PFSK-1 (cell line): ENCODE measurements around the gene CFAP65.

Experiments used
- FOXP2 ChIP-seq: optimal IDR thresholded peaks from 2 replicates; pipeline ENCODE3; 2011; ENCODE audit warnings: borderline replicate concordance, control low read depth, inconsistent platforms; ENCODE audit not compliant: insufficient read depth; ENCODE audit errors: extremely low read length, extremely low read depth
- POLR2AphosphoS5 ChIP-seq: IDR thresholded peaks from 2 replicates; pipeline ENCODE4 v1.6.1; 2012; ENCODE audit warnings: low read depth, mild to moderate bottlenecking, control low read depth, low read length, moderate library complexity
- SIN3A ChIP-seq: IDR thresholded peaks from 2 replicates; pipeline ENCODE4 v1.6.1; 2012; ENCODE audit warnings: mild to moderate bottlenecking, low read length, moderate library complexity, borderline replicate concordance; ENCODE audit not compliant: insufficient read depth
- TAF1 ChIP-seq: IDR thresholded peaks from 2 replicates; pipeline ENCODE4 v1.6.1; 2012; ENCODE audit warnings: low read length, control low read depth, borderline replicate concordance; ENCODE audit not compliant: insufficient read depth
- TF ChIP-seq, protein P1 (sequence below), 2 experiments: IDR thresholded peaks; 2 replicates each; pipeline versions ENCODE4 v1.6.1 to v1.8.0; 2011 to 2012; ENCODE audit warnings: low read depth in 2 of 2, low read length in 2 of 2, control low read depth in 1 of 2, inconsistent platforms in 1 of 2, mild to moderate bottlenecking in 1 of 2, moderate library complexity in 1 of 2; ENCODE audit not compliant: insufficient read depth in 1 of 2

DNA sequence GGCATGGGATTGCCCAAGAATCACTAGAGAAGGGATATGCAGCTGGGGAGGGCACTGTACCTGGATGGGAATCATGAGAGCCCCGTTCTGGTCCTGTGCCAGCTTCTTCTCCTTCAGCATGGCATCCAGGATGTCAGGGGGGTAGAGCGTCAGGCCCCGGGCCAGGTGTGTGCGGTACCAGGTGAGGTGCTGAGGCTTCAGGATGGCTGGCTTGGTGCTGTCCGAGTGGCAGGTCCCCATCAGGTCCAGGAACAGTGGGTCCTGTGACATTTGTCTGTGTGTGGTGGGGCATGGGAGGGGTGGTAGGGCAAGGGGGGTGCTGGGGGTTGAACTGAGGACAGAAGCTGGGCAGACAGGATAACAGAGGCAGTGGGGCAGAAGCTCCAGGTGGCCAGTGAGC lies 13.2 kb downstream of the CFAP65 start:
- TF ChIP-seq, protein P1, sequence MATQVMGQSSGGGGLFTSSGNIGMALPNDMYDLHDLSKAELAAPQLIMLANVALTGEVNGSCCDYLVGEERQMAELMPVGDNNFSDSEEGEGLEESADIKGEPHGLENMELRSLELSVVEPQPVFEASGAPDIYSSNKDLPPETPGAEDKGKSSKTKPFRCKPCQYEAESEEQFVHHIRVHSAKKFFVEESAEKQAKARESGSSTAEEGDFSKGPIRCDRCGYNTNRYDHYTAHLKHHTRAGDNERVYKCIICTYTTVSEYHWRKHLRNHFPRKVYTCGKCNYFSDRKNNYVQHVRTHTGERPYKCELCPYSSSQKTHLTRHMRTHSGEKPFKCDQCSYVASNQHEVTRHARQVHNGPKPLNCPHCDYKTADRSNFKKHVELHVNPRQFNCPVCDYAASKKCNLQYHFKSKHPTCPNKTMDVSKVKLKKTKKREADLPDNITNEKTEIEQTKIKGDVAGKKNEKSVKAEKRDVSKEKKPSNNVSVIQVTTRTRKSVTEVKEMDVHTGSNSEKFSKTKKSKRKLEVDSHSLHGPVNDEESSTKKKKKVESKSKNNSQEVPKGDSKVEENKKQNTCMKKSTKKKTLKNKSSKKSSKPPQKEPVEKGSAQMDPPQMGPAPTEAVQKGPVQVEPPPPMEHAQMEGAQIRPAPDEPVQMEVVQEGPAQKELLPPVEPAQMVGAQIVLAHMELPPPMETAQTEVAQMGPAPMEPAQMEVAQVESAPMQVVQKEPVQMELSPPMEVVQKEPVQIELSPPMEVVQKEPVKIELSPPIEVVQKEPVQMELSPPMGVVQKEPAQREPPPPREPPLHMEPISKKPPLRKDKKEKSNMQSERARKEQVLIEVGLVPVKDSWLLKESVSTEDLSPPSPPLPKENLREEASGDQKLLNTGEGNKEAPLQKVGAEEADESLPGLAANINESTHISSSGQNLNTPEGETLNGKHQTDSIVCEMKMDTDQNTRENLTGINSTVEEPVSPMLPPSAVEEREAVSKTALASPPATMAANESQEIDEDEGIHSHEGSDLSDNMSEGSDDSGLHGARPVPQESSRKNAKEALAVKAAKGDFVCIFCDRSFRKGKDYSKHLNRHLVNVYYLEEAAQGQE (IDR thresholded peaks at IDR 0.05; ENCODE audit: insufficient read depth in 1 of 2, low read depth in 2 of 2, low read length in 2 of 2) = no peak
- TF ChIP-seq POLR2AphosphoS5 (no peak), SIN3A (no peak), TAF1 (no peak), FOXP2 (no peak)
